BE2C (cell line): Measurements from ENCODE around the gene PGF.

ENCODE experiments used
- DNase-seq: peaks from one replicate; pipeline ENCODE4 v3.0.0-alpha.2; 2020
- H3K27me3 ChIP-seq: fragments of 250-450 bp; sonication (Bioruptor Pico); 2 replicates; pipeline ENCODE4 v1.5.1; 2020; ENCODE audit warnings: mild to moderate bottlenecking
- H3K36me3 ChIP-seq: fragments of 250-450 bp; sonication (Bioruptor Pico); 2 replicates; pipeline ENCODE4 v1.5.1; 2020; ENCODE audit warnings: mild to moderate bottlenecking
- H3K4me1 ChIP-seq: fragments of 250-450 bp; sonication (Bioruptor Pico); 2 replicates; pipeline ENCODE4 v1.5.1; 2020
- H3K4me3 ChIP-seq: 2 replicates; pipeline ENCODE4 v1.5.1; 2011; ENCODE audit warnings: low read depth, low read length
- H3K9me3 ChIP-seq: fragments of 250-450 bp; sonication (Bioruptor Pico); 2 replicates; pipeline ENCODE4 v1.5.1; 2020
- TF ChIP-seq, protein P1 (sequence below): IDR thresholded peaks from 2 replicates; pipeline ENCODE4 v1.5.1; 2012; ENCODE audit warnings: mild to moderate bottlenecking, low read depth, low read length

PGF gene

GRCh38 chr14:74947353-74948227, 7.8 kb downstream of the PGF start:
- TF ChIP-seq, protein P1, sequence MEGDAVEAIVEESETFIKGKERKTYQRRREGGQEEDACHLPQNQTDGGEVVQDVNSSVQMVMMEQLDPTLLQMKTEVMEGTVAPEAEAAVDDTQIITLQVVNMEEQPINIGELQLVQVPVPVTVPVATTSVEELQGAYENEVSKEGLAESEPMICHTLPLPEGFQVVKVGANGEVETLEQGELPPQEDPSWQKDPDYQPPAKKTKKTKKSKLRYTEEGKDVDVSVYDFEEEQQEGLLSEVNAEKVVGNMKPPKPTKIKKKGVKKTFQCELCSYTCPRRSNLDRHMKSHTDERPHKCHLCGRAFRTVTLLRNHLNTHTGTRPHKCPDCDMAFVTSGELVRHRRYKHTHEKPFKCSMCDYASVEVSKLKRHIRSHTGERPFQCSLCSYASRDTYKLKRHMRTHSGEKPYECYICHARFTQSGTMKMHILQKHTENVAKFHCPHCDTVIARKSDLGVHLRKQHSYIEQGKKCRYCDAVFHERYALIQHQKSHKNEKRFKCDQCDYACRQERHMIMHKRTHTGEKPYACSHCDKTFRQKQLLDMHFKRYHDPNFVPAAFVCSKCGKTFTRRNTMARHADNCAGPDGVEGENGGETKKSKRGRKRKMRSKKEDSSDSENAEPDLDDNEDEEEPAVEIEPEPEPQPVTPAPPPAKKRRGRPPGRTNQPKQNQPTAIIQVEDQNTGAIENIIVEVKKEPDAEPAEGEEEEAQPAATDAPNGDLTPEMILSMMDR: no peak
- Histone ChIP-seq H3K4me1 (peaks cover 4% of the 10 kb centered on the region), H3K36me3 (no peaks in the 10 kb centered on the region), H3K27me3 (no peaks in the 10 kb centered on the region), H3K9me3 (no peaks in the 10 kb centered on the region), H3K4me3 (no peak overlapping the region)
- no peak for DNase-seq

DNA sequence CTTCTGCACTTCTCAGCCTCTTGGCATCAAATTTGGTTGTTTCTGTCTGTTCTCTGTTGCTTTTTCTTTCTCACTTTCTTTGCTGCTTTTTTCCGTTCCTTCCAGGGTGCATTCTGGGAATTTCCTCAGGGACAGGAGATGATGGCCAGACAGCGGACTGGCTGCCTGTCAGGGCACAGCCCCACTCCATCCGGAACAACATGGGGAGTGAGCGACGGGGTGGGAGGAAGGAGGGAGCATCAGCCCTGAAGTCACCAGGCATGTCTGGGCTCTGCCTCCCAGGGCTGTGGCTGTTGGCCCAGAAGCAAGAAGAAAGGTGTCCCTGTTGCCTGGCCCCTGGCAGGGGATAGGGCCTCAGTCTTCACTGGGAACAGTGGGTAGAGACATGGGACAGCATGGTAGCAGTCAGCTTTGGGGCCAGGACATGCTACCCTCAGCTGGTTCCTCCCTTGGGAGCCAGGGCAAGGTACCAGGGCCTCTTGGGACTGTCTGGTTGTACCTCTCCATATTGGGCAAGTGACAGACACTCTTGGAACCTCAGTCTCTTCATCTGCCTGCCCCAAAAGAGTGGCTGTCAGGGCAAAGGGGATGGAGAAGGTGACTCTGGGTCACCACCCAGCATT, 8.6 kb downstream of the PGF start:
- Histone ChIP-seq H3K4me1 (peaks cover 4% of the 10 kb centered on the region), H3K9me3 (no peaks in the 10 kb centered on the region), H3K4me3 (peak overlapping the region; percentile 40), H3K36me3 (no peaks in the 10 kb centered on the region), H3K27me3 (no peaks in the 10 kb centered on the region)
- DNase-seq: peak; percentile 56
- TF ChIP-seq, protein P1: no peak

DNA sequence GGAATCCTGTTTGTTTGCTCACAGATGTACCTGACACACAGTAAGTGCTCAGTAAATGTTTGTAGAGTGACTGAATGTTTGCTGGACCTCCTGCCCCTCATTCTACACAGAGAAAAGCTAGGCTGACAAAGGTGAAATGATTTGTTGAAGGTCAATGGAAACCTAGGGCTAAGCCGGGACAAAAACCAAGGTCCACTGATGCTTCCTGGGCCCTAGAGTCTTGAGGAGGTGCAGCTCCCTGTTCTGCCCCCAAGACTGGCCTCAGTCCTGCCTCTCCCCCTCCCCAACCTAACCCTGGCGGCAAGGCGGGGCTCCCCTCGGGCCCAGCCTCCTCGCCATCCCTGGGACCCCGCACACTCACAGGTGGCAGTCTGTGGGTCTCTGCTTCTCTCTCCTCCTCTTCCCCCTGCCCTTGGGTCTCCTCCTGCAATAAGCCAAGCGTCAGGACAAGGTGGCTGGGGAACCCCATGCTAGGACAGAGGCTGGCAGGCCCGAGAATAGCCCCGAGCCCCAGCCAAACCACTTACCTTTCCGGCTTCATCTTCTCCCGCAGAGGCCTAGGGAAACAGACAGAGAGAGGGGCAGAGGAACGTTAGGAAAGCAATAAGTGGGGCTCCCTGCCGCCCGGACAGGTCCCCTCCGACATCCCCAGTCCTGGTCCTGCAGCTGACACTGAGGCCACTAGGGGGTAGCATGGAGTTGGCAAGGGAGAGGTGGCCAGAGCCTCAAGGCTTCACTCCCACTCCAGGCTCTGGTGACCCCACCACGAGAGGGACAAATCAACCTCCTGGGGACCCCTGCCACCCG, 9.3 kb downstream of the PGF start:
- TF ChIP-seq, protein P1: peak; percentile 97
- no peaks in the 10 kb centered on the region for H3K36me3 ChIP-seq
- H3K4me1 ChIP-seq: peaks cover 4% of the 10 kb centered on the region
- no peaks in the 10 kb centered on the region for H3K27me3 ChIP-seq
- H3K9me3 ChIP-seq: no peaks in the 10 kb centered on the region
- DNase-seq: peak; percentile 89
- H3K4me3 ChIP-seq: peak overlapping the region; percentile 40

- DNase-seq: peak; percentile 67
- H3K4me3 ChIP-seq: no peak overlapping the region
- H3K36me3 ChIP-seq: no peaks in the 10 kb centered on the region
- H3K4me1 ChIP-seq: peaks cover 4% of the 10 kb centered on the region
- H3K27me3 ChIP-seq: no peaks in the 10 kb centered on the region
- no peaks in the 10 kb centered on the region for H3K9me3 ChIP-seq
- TF ChIP-seq, protein P1: peak; percentile 76
Observed at GRCh38 chr14:74945261-74945851, 10.0 kb downstream of the PGF start.

GRCh38 chr14:74942608-74943007, 12.8 kb downstream of the PGF start:
- Histone ChIP-seq H3K9me3 (no peaks in the 10 kb centered on the region), H3K27me3 (no peaks in the 10 kb centered on the region), H3K36me3 (no peaks in the 10 kb centered on the region), H3K4me1 (peaks cover 12% of the 10 kb centered on the region), H3K4me3 (no peak overlapping the region)
- TF ChIP-seq, protein P1: no peak
- DNase-seq: no peak
